Measurements from ENCODE around the gene ACTMAP. TPM values are rescaled to one million over a fixed set of nuclear protein-coding genes. Genes with fewer than 3 reads are reported as not detected.

The ACTMAP gene
- polyA plus RNA-seq, 2 donors = 3.1 to 6.8 TPM

GRCh38 chr19:40762754-40763470 is 12.6 kb upstream of the ACTMAP start:
- Histone ChIP-seq H3K27ac (ENCODE audit: low read depth in 2 of 2, low read length in 1 of 2) (no peak overlapping the region), H3K27me3 (ENCODE audit: control insufficient read depth in 1 of 2, insufficient read depth in 2 of 2, low read length in 2 of 2) (no peaks in the 10 kb centered on the region), H3K9me3 (ENCODE audit: control insufficient read depth in 2 of 2, insufficient read depth in 1 of 2, low read depth in 1 of 2, low read length in 1 of 2) (no peaks in the 10 kb centered on the region), H3K4me1 (ENCODE audit: control insufficient read depth in 2 of 2, insufficient read depth in 2 of 2, low read length in 1 of 2) (no peaks in the 10 kb centered on the region), H3K4me3 (ENCODE audit: low read depth in 1 of 2, low read length in 2 of 2) (no peak overlapping the region), H3K36me3 (ENCODE audit: control insufficient read depth in 2 of 2, insufficient read depth in 2 of 2, low read length in 1 of 2) (peaks cover 35 to 49% of the 10 kb centered on the region in 2 donors)
- 86 to 95% methylated on average over 17 of the region's 17 CpGs for WGBS, 2 donors

- 93 to 95% methylated on average over 13 of the region's 13 CpGs for WGBS, 2 donors
- Histone ChIP-seq H3K27ac (ENCODE audit: low read depth in 2 of 2, low read length in 1 of 2) (no peak overlapping the region), H3K27me3 (ENCODE audit: control insufficient read depth in 1 of 2, insufficient read depth in 2 of 2, low read length in 2 of 2) (no peaks in the 10 kb centered on the region), H3K4me3 (ENCODE audit: low read depth in 1 of 2, low read length in 2 of 2) (no peak overlapping the region), H3K36me3 (ENCODE audit: control insufficient read depth in 2 of 2, insufficient read depth in 2 of 2, low read length in 1 of 2) (peaks cover 22 to 50% of the 10 kb centered on the region in 2 donors), H3K9me3 (ENCODE audit: control insufficient read depth in 2 of 2, insufficient read depth in 1 of 2, low read depth in 1 of 2, low read length in 1 of 2) (no peaks in the 10 kb centered on the region), H3K4me1 (ENCODE audit: control insufficient read depth in 2 of 2, insufficient read depth in 2 of 2, low read length in 1 of 2) (peaks cover 3 to 16% of the 10 kb centered on the region in 2 donors)
Observed at GRCh38 chr19:40759352-40759751, 9.1 kb upstream of the ACTMAP start.

- H3K27ac ChIP-seq (ENCODE audit: low read depth in 2 of 2, low read length in 1 of 2) = no peak overlapping the region
- peaks cover 18 to 44% of the 10 kb centered on the region in 2 donors for H3K36me3 ChIP-seq (ENCODE audit: control insufficient read depth in 2 of 2, insufficient read depth in 2 of 2, low read length in 1 of 2)
- H3K9me3 ChIP-seq (ENCODE audit: control insufficient read depth in 2 of 2, insufficient read depth in 1 of 2, low read depth in 1 of 2, low read length in 1 of 2) = no peaks in the 10 kb centered on the region
- 95 to 96% methylated on average over 3 of the region's 3 CpGs for WGBS, 2 donors
- no peaks in the 10 kb centered on the region for H3K27me3 ChIP-seq (ENCODE audit: control insufficient read depth in 1 of 2, insufficient read depth in 2 of 2, low read length in 2 of 2)
- peaks cover 3 to 16% of the 10 kb centered on the region in 2 donors for H3K4me1 ChIP-seq (ENCODE audit: control insufficient read depth in 2 of 2, insufficient read depth in 2 of 2, low read length in 1 of 2)
- H3K4me3 ChIP-seq (ENCODE audit: low read depth in 1 of 2, low read length in 2 of 2) = no peak overlapping the region
Observed at GRCh38 chr19:40758491-40758890, 8.2 kb upstream of the ACTMAP start.

- H3K4me1 ChIP-seq (ENCODE audit: control insufficient read depth in 2 of 2, insufficient read depth in 2 of 2, low read length in 1 of 2) = peaks cover 3 to 16% of the 10 kb centered on the region in 2 donors
- H3K36me3 ChIP-seq (ENCODE audit: control insufficient read depth in 2 of 2, insufficient read depth in 2 of 2, low read length in 1 of 2) = peaks cover 7 to 27% of the 10 kb centered on the region in 2 donors
- H3K9me3 ChIP-seq (ENCODE audit: control insufficient read depth in 2 of 2, insufficient read depth in 1 of 2, low read depth in 1 of 2, low read length in 1 of 2) = no peaks in the 10 kb centered on the region
- 62 to 68% methylated on average over 11 of the region's 11 CpGs for WGBS, 2 donors
- no peaks in the 10 kb centered on the region for H3K27me3 ChIP-seq (ENCODE audit: control insufficient read depth in 1 of 2, insufficient read depth in 2 of 2, low read length in 2 of 2)
- H3K27ac ChIP-seq (ENCODE audit: low read depth in 2 of 2, low read length in 1 of 2) = no peak overlapping the region
- H3K4me3 ChIP-seq (ENCODE audit: low read depth in 1 of 2, low read length in 2 of 2) = no peak overlapping the region
Observed at GRCh38 chr19:40756502-40757110, 6.3 kb upstream of the ACTMAP start.

- Histone ChIP-seq H3K9me3 (ENCODE audit: control insufficient read depth in 2 of 2, insufficient read depth in 1 of 2, low read depth in 1 of 2, low read length in 1 of 2) (no peaks in the 10 kb centered on the region), H3K36me3 (ENCODE audit: control insufficient read depth in 2 of 2, insufficient read depth in 2 of 2, low read length in 1 of 2) (peaks cover 7 to 26% of the 10 kb centered on the region in 2 donors), H3K27me3 (ENCODE audit: control insufficient read depth in 1 of 2, insufficient read depth in 2 of 2, low read length in 2 of 2) (no peaks in the 10 kb centered on the region), H3K4me3 (ENCODE audit: low read depth in 1 of 2, low read length in 2 of 2) (no peak overlapping the region), H3K4me1 (ENCODE audit: control insufficient read depth in 2 of 2, insufficient read depth in 2 of 2, low read length in 1 of 2) (peaks cover 3 to 16% of the 10 kb centered on the region in 2 donors), H3K27ac (ENCODE audit: low read depth in 2 of 2, low read length in 1 of 2) (no peak overlapping the region)
- WGBS, 2 donors = 97 to 98% methylated on average over 8 of the region's 8 CpGs
Observed at GRCh38 chr19:40755791-40756190, 5.5 kb upstream of the ACTMAP start.

- Histone ChIP-seq H3K4me3 (ENCODE audit: low read depth in 1 of 2, low read length in 2 of 2) (no peak overlapping the region), H3K4me1 (ENCODE audit: control insufficient read depth in 2 of 2, insufficient read depth in 2 of 2, low read length in 1 of 2) (peaks cover 3 to 16% of the 10 kb centered on the region in 2 donors), H3K27ac (ENCODE audit: low read depth in 2 of 2, low read length in 1 of 2) (peak overlapping the region in 1 of 2 donors; percentile 18), H3K9me3 (ENCODE audit: control insufficient read depth in 2 of 2, insufficient read depth in 1 of 2, low read depth in 1 of 2, low read length in 1 of 2) (no peaks in the 10 kb centered on the region), H3K36me3 (ENCODE audit: control insufficient read depth in 2 of 2, insufficient read depth in 2 of 2, low read length in 1 of 2) (peaks cover 7 to 26% of the 10 kb centered on the region in 2 donors), H3K27me3 (ENCODE audit: control insufficient read depth in 1 of 2, insufficient read depth in 2 of 2, low read length in 2 of 2) (no peaks in the 10 kb centered on the region)
- WGBS, 2 donors = 79 to 90% methylated on average over 3 of the region's 3 CpGs
Observed at GRCh38 chr19:40755248-40755624, 5.0 kb upstream of the ACTMAP start.

GRCh38 chr19:40754611-40755247 is 4.5 kb upstream of the ACTMAP start:
- Histone ChIP-seq H3K27ac (ENCODE audit: low read depth in 2 of 2, low read length in 1 of 2) (peak overlapping the region; percentile 31 to 70), H3K9me3 (ENCODE audit: control insufficient read depth in 2 of 2, insufficient read depth in 1 of 2, low read depth in 1 of 2, low read length in 1 of 2) (no peaks in the 10 kb centered on the region), H3K36me3 (ENCODE audit: control insufficient read depth in 2 of 2, insufficient read depth in 2 of 2, low read length in 1 of 2) (peaks cover 7 to 24% of the 10 kb centered on the region in 2 donors), H3K27me3 (ENCODE audit: control insufficient read depth in 1 of 2, insufficient read depth in 2 of 2, low read length in 2 of 2) (no peaks in the 10 kb centered on the region), H3K4me3 (ENCODE audit: low read depth in 1 of 2, low read length in 2 of 2) (no peak overlapping the region), H3K4me1 (ENCODE audit: control insufficient read depth in 2 of 2, insufficient read depth in 2 of 2, low read length in 1 of 2) (peaks cover 3 to 16% of the 10 kb centered on the region in 2 donors)
- 63 to 78% methylated on average over 9 of the region's 9 CpGs for WGBS, 2 donors

GRCh38 chr19:40752257-40752781 is 2.0 kb upstream of the ACTMAP start:
- H3K4me3 ChIP-seq (ENCODE audit: low read depth in 1 of 2, low read length in 2 of 2) = peak overlapping the region; percentile 70 to 83
- 57 to 70% methylated on average over 12 of the region's 12 CpGs for WGBS, 2 donors
- no peaks in the 10 kb centered on the region for H3K9me3 ChIP-seq (ENCODE audit: control insufficient read depth in 2 of 2, insufficient read depth in 1 of 2, low read depth in 1 of 2, low read length in 1 of 2)
- H3K36me3 ChIP-seq (ENCODE audit: control insufficient read depth in 2 of 2, insufficient read depth in 2 of 2, low read length in 1 of 2) = peaks cover 0 to 10% of the 10 kb centered on the region in 2 donors
- peak overlapping the region in 1 of 2 donors; percentile 49 for H3K27ac ChIP-seq (ENCODE audit: low read depth in 2 of 2, low read length in 1 of 2)
- peaks cover under 1 to 16% of the 10 kb centered on the region in 2 donors for H3K4me1 ChIP-seq (ENCODE audit: control insufficient read depth in 2 of 2, insufficient read depth in 2 of 2, low read length in 1 of 2)
- no peaks in the 10 kb centered on the region for H3K27me3 ChIP-seq (ENCODE audit: control insufficient read depth in 1 of 2, insufficient read depth in 2 of 2, low read length in 2 of 2)

GRCh38 chr19:40750874-40751537 is 729 bp upstream of the ACTMAP start, which contains the start of gene SNRPA:
TSS of gene SNRPA (plus strand) at chr19:40751203. CDS start at chr19:40751409, 206 bp downstream.
- WGBS, 2 donors = 0% methylated on average over 46 of the region's 46 CpGs

More at GRCh38 chr19:40750874-40751537, 729 bp upstream of the ACTMAP start, which contains the start of gene SNRPA:
- Histone ChIP-seq H3K36me3 (ENCODE audit: control insufficient read depth in 2 of 2, insufficient read depth in 2 of 2, low read length in 1 of 2) (peaks cover 0 to 2% of the 10 kb centered on the region in 2 donors), H3K27ac (ENCODE audit: low read depth in 2 of 2, low read length in 1 of 2) (peak within 1 kb of the TSS; percentile 96 to 100), H3K4me3 (ENCODE audit: low read depth in 1 of 2, low read length in 2 of 2) (peak within 1 kb of the TSS; percentile 70 to 83), H3K27me3 (ENCODE audit: control insufficient read depth in 1 of 2, insufficient read depth in 2 of 2, low read length in 2 of 2) (no peaks in the 10 kb centered on the region), H3K4me1 (ENCODE audit: control insufficient read depth in 2 of 2, insufficient read depth in 2 of 2, low read length in 1 of 2) (peaks cover 0 to 10% of the 10 kb centered on the region in 2 donors), H3K9me3 (ENCODE audit: control insufficient read depth in 2 of 2, insufficient read depth in 1 of 2, low read depth in 1 of 2, low read length in 1 of 2) (no peaks in the 10 kb centered on the region)

Data from esophagus (tissue), 2 donors.